Measurements from ENCODE around the gene HMGCR.
"Not testable (repeated sequence)": the region's sequence is repeated elsewhere in the genome, so short reads cannot be mapped to it uniquely, and the experiment has no call there.

Gene HMGCR

GRCh38 chr5:75336615-75337336 lies at the start of gene HMGCR:
Gene HMGCR, plus strand, starts transcription at chr5:75337220. Its CDS starts 5,386 bp downstream, at chr5:75342606.
- DNase-seq (ENCODE audit: insufficient read length, low spot score) (peak; percentile 96), FAIRE-seq (peak; percentile 95)

- DNase-seq (ENCODE audit: insufficient read length, low spot score); FAIRE-seq: not testable (repeated sequence)
These were observed 45.2 kb upstream of the HMGCR start for GRCh38 chr5:75291844-75292243.

DNA sequence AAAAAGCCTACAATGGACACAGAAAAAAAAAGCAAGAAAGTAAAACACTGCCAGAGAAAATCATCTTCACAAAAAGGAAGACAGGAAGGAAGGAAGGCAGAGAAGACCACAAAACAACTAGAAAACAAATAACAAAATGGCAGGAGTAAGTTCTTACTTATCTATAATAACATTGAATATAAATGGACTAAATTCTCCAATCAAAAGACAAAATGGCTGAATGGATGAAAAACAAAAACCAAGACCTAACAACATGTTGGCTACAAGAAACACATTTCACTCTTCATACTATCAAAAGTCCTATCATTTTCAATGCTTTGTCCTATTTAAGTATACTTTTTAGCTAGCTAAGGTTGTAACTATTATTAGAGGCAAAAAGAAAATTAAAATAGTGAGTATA lies 36.9 kb upstream of the HMGCR start:
- no peak for DNase-seq (ENCODE audit: insufficient read length, low spot score)
- FAIRE-seq: no peak

GRCh38 chr5:75303419-75303818 lies 33.6 kb upstream of the HMGCR start:
- DNase-seq (ENCODE audit: insufficient read length, low spot score) (no peak), FAIRE-seq (no peak)

- not testable (repeated sequence) for FAIRE-seq
These were observed 32.5 kb upstream of the HMGCR start for GRCh38 chr5:75304486-75304885.

GRCh38 chr5:75306746-75307145 lies 30.3 kb upstream of the HMGCR start:
- DNase-seq (ENCODE audit: insufficient read length, low spot score): no peak

More at GRCh38 chr5:75304486-75304885, 32.5 kb upstream of the HMGCR start:
- not testable (repeated sequence) for DNase-seq (ENCODE audit: insufficient read length, low spot score)

GRCh38 chr5:75310212-75310611 lies 26.8 kb upstream of the HMGCR start:
- DNase-seq (ENCODE audit: insufficient read length, low spot score) (no peak), FAIRE-seq (no peak)

More at GRCh38 chr5:75306746-75307145, 30.3 kb upstream of the HMGCR start:
- no peak for FAIRE-seq

- DNase-seq (ENCODE audit: insufficient read length, low spot score): not testable (repeated sequence)
These were observed 17.9 kb upstream of the HMGCR start for GRCh38 chr5:75319148-75319547.

DNA sequence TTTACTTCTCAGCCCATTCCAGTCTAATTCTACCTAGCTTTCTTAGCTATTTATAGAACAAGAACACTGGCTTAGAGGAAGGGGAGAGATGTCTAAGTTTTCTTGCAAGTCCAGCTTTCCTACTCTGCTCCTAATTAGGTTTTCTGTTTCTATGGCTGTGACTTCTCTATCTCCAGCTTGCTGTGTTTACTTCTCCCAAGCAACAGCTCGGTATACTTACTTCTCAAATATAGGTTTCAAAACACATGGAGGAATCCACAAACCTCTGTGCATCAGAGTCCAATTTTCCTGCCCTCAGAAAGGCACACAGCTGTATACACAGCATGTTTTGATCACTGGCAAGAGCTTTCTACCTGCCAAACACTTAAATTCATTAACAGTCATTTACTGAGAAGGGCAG lies 17.4 kb upstream of the HMGCR start:
- no peak for FAIRE-seq
- DNase-seq (ENCODE audit: insufficient read length, low spot score): no peak

More at GRCh38 chr5:75319148-75319547, 17.9 kb upstream of the HMGCR start:
- FAIRE-seq: not testable (repeated sequence)

GRCh38 chr5:75320371-75320770 lies 16.6 kb upstream of the HMGCR start:
- DNase-seq (ENCODE audit: insufficient read length, low spot score): no peak
- no peak for FAIRE-seq

DNA sequence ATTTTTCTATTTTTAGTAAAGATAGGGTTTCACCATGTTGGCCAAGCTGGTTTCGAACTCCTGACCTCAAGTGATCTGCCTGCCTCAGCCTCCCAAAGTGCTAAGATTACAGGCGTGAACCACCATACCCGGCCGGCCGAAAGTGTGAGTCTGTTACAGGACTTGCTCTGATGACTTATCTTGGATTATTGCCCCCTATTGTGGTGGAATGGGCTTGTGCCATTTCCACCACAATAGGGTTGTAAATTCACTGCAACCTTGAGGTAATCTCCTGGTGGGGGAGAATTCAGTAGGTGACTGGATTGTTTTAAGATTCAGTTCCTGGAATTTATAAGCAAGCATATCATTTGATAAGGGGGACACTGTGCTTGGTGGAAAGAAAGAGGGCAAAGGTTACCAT lies 15.0 kb upstream of the HMGCR start:
- FAIRE-seq: no peak
- no peak for DNase-seq (ENCODE audit: insufficient read length, low spot score)

GRCh38 chr5:75324791-75325190 lies 12.2 kb upstream of the HMGCR start:
- no peak for DNase-seq (ENCODE audit: insufficient read length, low spot score)
- FAIRE-seq: no peak

- DNase-seq (ENCODE audit: insufficient read length, low spot score) (no peak), FAIRE-seq (no peak)
These were observed 11.8 kb upstream of the HMGCR start for GRCh38 chr5:75325242-75325641.

DNA sequence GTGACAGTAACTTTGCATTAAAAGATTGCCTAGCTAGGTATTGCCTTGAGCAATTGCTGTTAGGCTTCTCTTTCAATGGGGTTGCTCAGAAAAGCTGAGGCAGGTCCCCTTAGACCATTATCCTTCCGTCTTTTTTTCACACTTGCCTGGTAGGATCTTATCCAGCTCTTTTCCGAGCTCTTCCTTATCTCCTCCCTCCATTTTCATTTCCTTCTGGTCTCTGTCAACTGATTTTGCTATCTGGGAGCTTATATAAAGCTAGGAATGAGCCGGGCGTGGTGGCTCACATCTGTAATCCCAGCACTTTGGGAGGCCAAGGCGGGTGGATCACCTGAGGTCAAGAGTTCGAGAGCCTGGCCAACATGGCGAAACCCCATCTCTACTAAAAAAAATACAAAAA lies 6.6 kb upstream of the HMGCR start:
- no peak for DNase-seq (ENCODE audit: insufficient read length, low spot score)
- FAIRE-seq: no peak

- DNase-seq (ENCODE audit: insufficient read length, low spot score) (no peak), FAIRE-seq (no peak)
These were observed 5.6 kb upstream of the HMGCR start for GRCh38 chr5:75331095-75332090.

DNA sequence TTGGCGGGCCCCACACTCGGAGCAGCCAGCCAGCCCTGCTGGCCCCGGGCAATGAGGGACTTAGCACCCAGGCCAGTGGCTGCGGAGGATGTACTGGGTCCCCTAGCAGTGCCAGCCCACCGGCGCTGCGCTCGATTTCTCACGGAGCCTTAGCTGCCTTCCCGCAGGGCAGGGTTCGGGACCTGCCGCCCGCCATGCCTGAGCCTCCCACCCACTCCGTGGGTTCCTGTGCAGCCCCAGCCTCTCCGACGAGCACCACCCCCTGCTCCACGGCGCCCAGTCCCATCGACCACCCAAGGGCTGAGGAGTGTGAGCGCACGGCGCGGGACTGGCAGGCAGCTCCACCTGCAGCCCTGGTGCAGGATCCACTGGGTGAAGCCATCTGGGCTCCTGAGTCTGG lies 3.3 kb upstream of the HMGCR start:
- not testable (repeated sequence) for FAIRE-seq; DNase-seq (ENCODE audit: insufficient read length, low spot score)

- DNase-seq (ENCODE audit: insufficient read length, low spot score); FAIRE-seq: not testable (repeated sequence)
These were observed 2.6 kb upstream of the HMGCR start for GRCh38 chr5:75334413-75334812.

- FAIRE-seq (no peak), DNase-seq (ENCODE audit: insufficient read length, low spot score) (no peak)
These were observed 1.5 kb upstream of the HMGCR start for GRCh38 chr5:75335486-75335885.

DNA sequence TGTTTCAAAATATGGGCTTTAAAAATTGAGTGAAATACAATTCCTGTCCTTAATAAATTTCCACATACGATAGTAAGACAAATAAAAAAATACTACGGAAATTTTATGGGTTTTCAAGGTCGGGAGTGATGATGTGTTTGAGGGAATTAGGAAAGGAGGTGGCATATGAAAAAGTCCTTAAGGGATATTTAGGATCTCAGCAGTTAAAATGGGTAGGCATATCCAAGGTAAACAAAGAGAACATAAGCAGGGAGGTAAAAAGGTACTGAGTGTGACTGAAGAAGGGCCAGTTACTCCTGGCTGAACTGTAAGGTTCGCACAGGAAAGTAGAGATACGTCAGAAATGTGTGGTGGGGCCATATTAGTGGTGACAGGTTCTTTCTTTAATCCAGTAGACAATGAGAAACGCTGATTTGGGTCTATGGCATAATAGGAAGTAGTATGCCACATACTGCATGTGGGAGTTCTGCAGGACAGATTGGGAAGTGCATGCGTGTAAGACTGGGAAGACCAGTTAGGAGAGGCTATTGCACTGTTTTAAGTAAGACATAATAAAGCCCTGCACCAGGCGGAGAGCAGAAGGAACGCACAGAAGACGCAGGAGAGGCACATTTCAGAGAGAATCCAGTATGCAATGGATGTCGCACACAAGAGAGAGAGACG lies 937 bp upstream of the HMGCR start:
- FAIRE-seq: no peak
- peak; percentile 58 for DNase-seq (ENCODE audit: insufficient read length, low spot score)

- DNase-seq (ENCODE audit: insufficient read length, low spot score): no peak
- no peak for FAIRE-seq
These were observed 474 bp downstream of the HMGCR start for GRCh38 chr5:75337366-75338021.

Measured in HTR-8/SVneo (cell line).